Measurements from ENCODE around the gene ZNF492.

DNA sequence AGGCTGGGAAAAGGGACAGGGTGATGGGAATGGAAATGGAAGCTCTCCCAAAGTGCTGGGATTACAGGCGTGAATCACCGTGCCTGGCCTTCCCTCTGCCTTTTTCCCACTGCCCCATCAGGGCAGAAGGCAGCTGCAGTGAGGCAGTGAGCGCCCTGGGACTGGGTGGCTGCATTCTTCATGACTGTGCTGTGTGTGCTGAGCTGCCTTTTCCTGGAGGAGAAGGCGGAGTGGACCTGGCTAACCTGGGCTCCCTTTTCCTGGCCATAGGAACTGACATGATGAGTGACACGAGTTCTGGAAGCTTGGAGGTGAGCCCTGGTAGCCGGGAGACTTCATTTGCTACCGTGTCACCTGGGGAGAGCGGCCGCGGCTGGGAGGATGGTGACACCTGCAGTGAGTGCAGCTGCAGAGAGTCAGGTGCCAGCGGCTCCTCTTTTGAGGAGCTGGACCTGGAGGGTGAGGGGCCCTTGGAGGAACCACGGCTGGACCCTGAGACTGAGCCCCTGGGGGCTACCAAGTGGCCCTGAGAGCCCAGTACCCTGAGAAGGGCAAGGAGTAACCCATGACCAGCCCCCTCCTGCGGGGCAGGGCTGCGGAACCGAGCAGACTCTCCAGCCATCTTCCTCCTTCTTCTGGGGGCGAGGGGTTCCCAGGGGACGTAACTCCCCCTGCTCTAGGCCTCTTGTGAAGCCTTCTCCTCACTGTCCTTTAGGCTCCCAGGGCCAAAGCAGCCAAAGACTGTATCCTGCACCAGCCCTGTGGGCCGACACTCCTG, 26.3 kb upstream of the ZNF492 start:
- TF ChIP-seq, protein P1, sequence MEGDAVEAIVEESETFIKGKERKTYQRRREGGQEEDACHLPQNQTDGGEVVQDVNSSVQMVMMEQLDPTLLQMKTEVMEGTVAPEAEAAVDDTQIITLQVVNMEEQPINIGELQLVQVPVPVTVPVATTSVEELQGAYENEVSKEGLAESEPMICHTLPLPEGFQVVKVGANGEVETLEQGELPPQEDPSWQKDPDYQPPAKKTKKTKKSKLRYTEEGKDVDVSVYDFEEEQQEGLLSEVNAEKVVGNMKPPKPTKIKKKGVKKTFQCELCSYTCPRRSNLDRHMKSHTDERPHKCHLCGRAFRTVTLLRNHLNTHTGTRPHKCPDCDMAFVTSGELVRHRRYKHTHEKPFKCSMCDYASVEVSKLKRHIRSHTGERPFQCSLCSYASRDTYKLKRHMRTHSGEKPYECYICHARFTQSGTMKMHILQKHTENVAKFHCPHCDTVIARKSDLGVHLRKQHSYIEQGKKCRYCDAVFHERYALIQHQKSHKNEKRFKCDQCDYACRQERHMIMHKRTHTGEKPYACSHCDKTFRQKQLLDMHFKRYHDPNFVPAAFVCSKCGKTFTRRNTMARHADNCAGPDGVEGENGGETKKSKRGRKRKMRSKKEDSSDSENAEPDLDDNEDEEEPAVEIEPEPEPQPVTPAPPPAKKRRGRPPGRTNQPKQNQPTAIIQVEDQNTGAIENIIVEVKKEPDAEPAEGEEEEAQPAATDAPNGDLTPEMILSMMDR (IDR thresholded peaks at IDR 0.05): no peak
- TF ChIP-seq EZH2phosphoT487 (IDR thresholded peaks at IDR 0.05) (no peak), EZH2 (IDR thresholded peaks at IDR 0.05) (no peak)
